Measurements from ENCODE around the gene SLIT3. TPM values are rescaled to one million over a fixed set of nuclear protein-coding genes. Genes with fewer than 3 reads are reported as not detected.
A peak's percentile ranks its signal among the peaks of the same experiment; 100 is the strongest.

Gene SLIT3
- total RNA-seq, 1 donor from 2014 or later: 3.5 TPM

GRCh38 chr5:168685566-168685965 is 615.4 kb downstream of the SLIT3 start:
- no peak for ATAC-seq

- no peak for ATAC-seq
These were observed 617.0 kb downstream of the SLIT3 start for GRCh38 chr5:168683927-168684295.

GRCh38 chr5:168683247-168683926 is 617.6 kb downstream of the SLIT3 start:
- no peak for ATAC-seq

- peak; percentile 84 for ATAC-seq
These were observed 619.3 kb downstream of the SLIT3 start for GRCh38 chr5:168681556-168682183.

GRCh38 chr5:168680395-168680794 is 620.5 kb downstream of the SLIT3 start:
- ATAC-seq: no peak

GRCh38 chr5:168679515-168679920 is 621.4 kb downstream of the SLIT3 start:
- peak; percentile 45 for ATAC-seq

- ATAC-seq: no peak
These were observed 624.4 kb downstream of the SLIT3 start for GRCh38 chr5:168676501-168676900.

- no peak for ATAC-seq
These were observed 625.0 kb downstream of the SLIT3 start for GRCh38 chr5:168675883-168676408.

- ATAC-seq: no peak
These were observed 626.0 kb downstream of the SLIT3 start for GRCh38 chr5:168674893-168675482.

- ATAC-seq: no peak
These were observed 628.1 kb downstream of the SLIT3 start for GRCh38 chr5:168672888-168673287.

GRCh38 chr5:168672016-168672415 is 628.9 kb downstream of the SLIT3 start:
- no peak for ATAC-seq

GRCh38 chr5:168670881-168671575 is 629.9 kb downstream of the SLIT3 start:
- no peak for ATAC-seq

GRCh38 chr5:168669668-168670378 is 631.1 kb downstream of the SLIT3 start:
- no peak for ATAC-seq

- no peak for ATAC-seq
These were observed 631.8 kb downstream of the SLIT3 start for GRCh38 chr5:168669156-168669555.

GRCh38 chr5:168668078-168668477 is 632.9 kb downstream of the SLIT3 start:
- ATAC-seq: no peak

GRCh38 chr5:168667301-168667840 is 633.6 kb downstream of the SLIT3 start:
- ATAC-seq: no peak

- no peak for ATAC-seq
These were observed 634.6 kb downstream of the SLIT3 start for GRCh38 chr5:168666356-168666755.

- no peak for ATAC-seq
These were observed 637.5 kb downstream of the SLIT3 start for GRCh38 chr5:168663276-168664004.

GRCh38 chr5:168661593-168662485 is 639.1 kb downstream of the SLIT3 start:
- ATAC-seq: no peak

- no peak for ATAC-seq
These were observed 640.2 kb downstream of the SLIT3 start for GRCh38 chr5:168660691-168661090.
